GM12878 (cell line): ENCODE data around the gene GANC. TPM values are rescaled to one million over a fixed set of nuclear protein-coding genes. Genes with fewer than 3 reads are reported as not detected.

Experiments used
- ATAC-seq: fragments of 200-7000 bp; cut with Tn5 transposase; 3 replicates; pipeline ENCODE4 v1.9.1; 2020; ENCODE audit warnings: mild to moderate bottlenecking, moderate library complexity
- BruUV-seq: library from RNA; stranded (reverse); fragments of 400-500 nt; replicated peaks from 2 replicates; lab custom pipeline; 2021; lab: Mats Ljungman, UMichigan
- CTCF ChIA-PET: fragments of 300-600 bp; sonication (Branson Sonifier 250); formaldehyde crosslinking; extraction: SDS; loops from one replicate; lab custom pipeline; 2021; ENCODE audit warnings: inconsistent platforms; lab: Yijun Ruan, JAX
- POLR2A ChIA-PET: fragments of 350-600 bp; formaldehyde crosslinking; extraction: SDS; loops from one replicate; lab custom pipeline; 2021; ENCODE audit warnings: inconsistent platforms; lab: Charles Lee
- RAD21 ChIA-PET: fragments of 300-600 bp; sonication (Branson Sonifier 250); formaldehyde crosslinking; loops from one replicate; lab custom pipeline; 2023; ENCODE audit warnings: antibody characterized with exemption; ENCODE audit not compliant: unreplicated experiment; lab: Charles Lee
- SMC1A ChIA-PET: fragments of 300-600 bp; sonication (Branson Sonifier 250); formaldehyde crosslinking; loops from one replicate; lab custom pipeline; 2023; ENCODE audit not compliant: unreplicated experiment, uncharacterized antibody; lab: Charles Lee
- DNase-seq: peaks from one replicate; pipeline ENCODE4 v3.0.0-alpha.2; 2011; ENCODE audit warnings: low read depth, low spot score
- FAIRE-seq: peaks from 3 replicates; lab custom pipeline; 2011; peaks lifted over from hg19 to GRCh38; lab: Jason Lieb, UNC
- H2AFZ ChIP-seq: 2 replicates; pipeline ENCODE4 v1.6.0; 2011; ENCODE audit warnings: low read depth, low read length, control low read depth; ENCODE audit not compliant: control insufficient read depth
- H3K27ac ChIP-seq: 2 replicates; pipeline ENCODE4 v1.5.1; 2011; ENCODE audit warnings: control low read depth; ENCODE audit not compliant: control insufficient read depth, insufficient read depth
- H3K27me3 ChIP-seq, 2 experiments: replicated peaks in 1 of 2; 2 replicates each; pipeline versions ENCODE4 v1.6.0 to v1.6.1; 2011; ENCODE audit warnings: low read length in 1 of 2; ENCODE audit not compliant: control insufficient read depth in 2 of 2, insufficient read depth in 2 of 2
- H3K36me3 ChIP-seq, 2 experiments: 2 replicates each; pipeline ENCODE4 v1.5.1; 2011; ENCODE audit warnings: low read length in 1 of 2; ENCODE audit not compliant: control insufficient read depth in 2 of 2, insufficient read depth in 2 of 2
- H3K4me1 ChIP-seq: 2 replicates; pipeline ENCODE4 v1.6.1; 2011; ENCODE audit warnings: mild to moderate bottlenecking, low read length, moderate library complexity, mixed read lengths; ENCODE audit not compliant: control insufficient read depth, insufficient read depth
- H3K4me2 ChIP-seq: 2 replicates; pipeline ENCODE4 v1.6.0; 2011; ENCODE audit warnings: control low read depth; ENCODE audit not compliant: control insufficient read depth, insufficient read depth
- H3K4me3 ChIP-seq: fragments of 200-600 bp; sonication (generic); 2 replicates; pipeline ENCODE4 v1.5.1; 2016
- H3K79me2 ChIP-seq: 2 replicates; pipeline ENCODE4 v1.6.0; 2011; ENCODE audit warnings: low read length; ENCODE audit not compliant: control insufficient read depth, insufficient read depth
- H3K9ac ChIP-seq: 2 replicates; pipeline ENCODE4 v1.8.0; 2011; ENCODE audit warnings: low read length, control low read depth, mixed read lengths; ENCODE audit not compliant: control insufficient read depth, insufficient read depth
- H3K9me3 ChIP-seq: replicated peaks from 3 replicates; pipeline ENCODE4 v1.5.1; 2011; ENCODE audit warnings: mild to moderate bottlenecking, low read length; ENCODE audit not compliant: control insufficient read depth, insufficient read depth
- H4K20me1 ChIP-seq: 2 replicates; pipeline ENCODE4 v1.6.0; 2011; ENCODE audit not compliant: control insufficient read depth, insufficient read depth
- ESRRA ChIP-seq: IDR thresholded peaks from 2 replicates; pipeline ENCODE4 v1.6.1; 2012; ENCODE audit warnings: mild to moderate bottlenecking, low read length, improper control_type of control experiment
- IKZF1 ChIP-seq: fragments of 450-650 bp; conservative IDR thresholded peaks from 2 replicates; pipeline ENCODE4 v1.6.1; 2017; ENCODE audit warnings: antibody characterized with exemption, mild to moderate bottlenecking
- NFIC ChIP-seq: IDR thresholded peaks from 2 replicates; pipeline ENCODE4 v1.6.1; 2012; ENCODE audit warnings: low read depth, mild to moderate bottlenecking, inconsistent platforms, low read length, moderate library complexity
- PML ChIP-seq: IDR thresholded peaks from 2 replicates; pipeline ENCODE4 v1.6.1; 2012; ENCODE audit warnings: low read length, inconsistent platforms
- SMC3 ChIP-seq: IDR thresholded peaks from 2 replicates; pipeline ENCODE4 v1.6.1; 2011; ENCODE audit warnings: low read length, improper control_type of control experiment, borderline replicate concordance
- SREBF1 ChIP-seq: IDR thresholded peaks from 2 replicates; pipeline ENCODE4 v1.6.1; 2012; ENCODE audit warnings: mild to moderate bottlenecking, low read length
- ZNF24 ChIP-seq: fragments of 450-650 bp; IDR thresholded peaks from 2 replicates; pipeline ENCODE4 v1.6.1; 2017; ENCODE audit warnings: antibody characterized with exemption, mild to moderate bottlenecking
- WGBS: methylation state at CpG from one replicate; pipeline ENCODE4 v1.1.6; 2016; ENCODE audit warnings: low lambda C conversion rate; ENCODE audit not compliant: insufficient replicate concordance, insufficient coverage; ENCODE audit errors: missing lambda C conversion rate; 5-methylcytosine and 5-hydroxymethylcytosine counted together
- in situ Hi-C: fragments of 300-500 bp; cut with MboI; formaldehyde crosslinking; loops from 9 replicates; pipeline ENCODE4 v1.14.3; 2018; ENCODE audit warnings: mixed read lengths
- intact Hi-C: fragments of 100-400 bp; cut with micrococcal nuclease; formaldehyde crosslinking; loops from one replicate; pipeline ENCODE4 v1.14.2; 2022; ENCODE audit not compliant: unreplicated experiment
- polyA plus RNA-seq, 11 experiments: library from polyadenylated mRNA; depleted of rRNA in 4 of 11; unstranded in 6 of 11; stranded (reverse) in 5 of 11; fragments of >200 nt; fragmentation: Nextera tagmentation in 4 of 11; fragmentation: Illumina TruSeq in 1 of 11; extraction: Ambion mirVana in 4 of 11; extraction: Trizol in 1 of 11; gene quantifications; 1 replicate in 1 of 11; 2 replicates in 10 of 11; pipeline versions ENCODE4 v1.2.1 to v1.2.3, GENCODE V29; 2011 to 2016; ENCODE audit warnings: inconsistent platforms in 2 of 11, missing spikeins in 2 of 11, low read depth in 1 of 11
- total RNA-seq, 4 experiments: library from RNA; depleted of rRNA in 3 of 4; stranded (reverse); fragments of >200 nt in 3 of 4; fragmentation: Illumina TruSeq in 1 of 4; extraction: Trizol in 1 of 4; gene quantifications; 2 replicates each; pipeline versions ENCODE4 v1.2.1 to v1.2.3, GENCODE V29; 2013 to 2021
- TF ChIP-seq, protein P1 (sequence below): IDR thresholded peaks from 2 replicates; pipeline ENCODE4 v1.6.1; 2011; ENCODE audit warnings: borderline replicate concordance, low read depth, mild to moderate bottlenecking, moderate library complexity, mixed read lengths, low read length; ENCODE audit not compliant: insufficient read depth; ENCODE audit errors: extremely low read length

Gene GANC
- total and polyA plus RNA-seq, 10 of the 15 experiments (the other 5 are each of a cell fraction or from before 2014, with no cell fraction given), result 11.3 to 35.3 (median 23.0) TPM

DNA sequence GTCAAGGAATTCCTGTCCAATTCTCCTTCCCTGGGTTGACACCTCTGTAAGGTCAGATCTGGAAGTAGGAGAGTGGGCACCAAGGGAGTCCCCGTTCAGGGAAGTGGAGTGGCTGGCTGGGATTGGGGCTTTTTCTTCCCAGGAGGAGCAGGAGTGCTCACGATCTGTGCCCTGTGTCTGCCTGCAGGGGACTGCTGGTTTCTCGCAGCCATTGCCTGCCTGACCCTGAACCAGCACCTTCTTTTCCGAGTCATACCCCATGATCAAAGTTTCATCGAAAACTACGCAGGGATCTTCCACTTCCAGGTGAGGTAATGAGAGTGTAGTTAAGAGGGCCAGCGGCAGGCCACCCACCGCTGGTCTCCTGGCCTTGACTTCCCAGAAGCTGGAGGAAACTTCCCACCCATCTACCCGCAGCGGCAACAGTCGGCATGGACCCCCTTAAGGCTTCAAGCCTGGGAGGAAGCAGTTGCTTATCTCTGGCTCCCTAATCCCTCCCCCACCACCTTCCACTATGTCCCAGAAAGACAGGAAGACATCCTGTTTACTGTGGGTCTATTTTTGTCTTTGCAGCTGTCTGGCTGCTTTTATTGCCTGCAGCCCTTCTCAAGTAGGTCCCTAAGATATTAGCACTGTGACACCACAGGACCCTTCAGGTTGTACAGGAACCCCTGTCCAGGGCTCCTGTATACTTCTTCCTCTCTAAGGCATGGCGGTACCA lies 113.1 kb downstream of the GANC start:
- H3K27me3 ChIP-seq, result no peaks in the 10 kb centered on the region
- no peaks in the 10 kb centered on the region for H4K20me1 ChIP-seq
- POLR2A ChIA-PET, result no interaction called here
- BruUV-seq, result no TSS peak
- TF ChIP-seq NFIC (no peak), ZNF24 (no peak), SMC3 (no peak), SREBF1 (no peak), PML (no peak), ESRRA (no peak), IKZF1 (no peak)
- TF ChIP-seq, protein P1, sequence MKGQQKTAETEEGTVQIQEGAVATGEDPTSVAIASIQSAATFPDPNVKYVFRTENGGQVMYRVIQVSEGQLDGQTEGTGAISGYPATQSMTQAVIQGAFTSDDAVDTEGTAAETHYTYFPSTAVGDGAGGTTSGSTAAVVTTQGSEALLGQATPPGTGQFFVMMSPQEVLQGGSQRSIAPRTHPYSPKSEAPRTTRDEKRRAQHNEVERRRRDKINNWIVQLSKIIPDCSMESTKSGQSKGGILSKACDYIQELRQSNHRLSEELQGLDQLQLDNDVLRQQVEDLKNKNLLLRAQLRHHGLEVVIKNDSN, result no peak
- in situ Hi-C loops (no loop called here), intact Hi-C loops (no loop called here)
- no peaks in the 10 kb centered on the region for H3K4me1 ChIP-seq
- no peaks in the 10 kb centered on the region for H3K79me2 ChIP-seq
- H3K9me3 ChIP-seq, result no peaks in the 10 kb centered on the region
- no peak for ATAC-seq
- H2AFZ ChIP-seq, result no peak overlapping the region
- SMC1A ChIA-PET, result interaction anchor here (1.1 to 1.5 kb wide), 3 partner anchors 10 to 248 kb away, joined by 3 to 5 read pairs (median 4); no protein-coding TSS in a partner anchor
- no peak overlapping the region for H3K9ac ChIP-seq
- H3K4me2 ChIP-seq, result no peak overlapping the region
- CTCF ChIA-PET, result interaction anchor here (0.9 to 2.6 kb wide), 14 partner anchors 9 to 265 kb away, joined by 3 to 13 read pairs (median 4); no protein-coding TSS in a partner anchor
- RAD21 ChIA-PET, result interaction anchor here (0.7 to 1.0 kb wide), 5 partner anchors 228 to 528 kb away, joined by 3 to 4 read pairs (median 3); no protein-coding TSS in a partner anchor
- H3K4me3 ChIP-seq, result no peak overlapping the region
- H3K27ac ChIP-seq, result no peak overlapping the region
- 86% methylated on average over 12 of the region's 12 CpGs for WGBS
- H3K36me3 ChIP-seq, result no peaks in the 10 kb centered on the region
- DNase-seq, result no peak
- no peak for FAIRE-seq
